HG02642 (cell line): ENCODE measurements around the gene GPR173.

ENCODE experiments used
- ATAC-seq: cut with Tn5 transposase; IDR thresholded peaks from one replicate; pipeline ENCODE4 v1.9.1; 2021; ENCODE audit warnings: mild to moderate bottlenecking; ENCODE audit not compliant: unreplicated experiment, poor library complexity

The GPR173 gene

GRCh38 chrX:53048169-53049126 lies at the start of gene GPR173:
Gene GPR173 (plus strand): TSS chrX:53048789. CDS start chrX:53076622, 27,833 bp downstream.
- ATAC-seq: no peak

GRCh38 chrX:53000447-53001135 lies 48.0 kb upstream of the GPR173 start:
- ATAC-seq: no peak

GRCh38 chrX:53001958-53002357 lies 46.6 kb upstream of the GPR173 start:
- no peak for ATAC-seq

GRCh38 chrX:53003111-53003510 lies 45.5 kb upstream of the GPR173 start:
- ATAC-seq: no peak

- ATAC-seq: no peak
These were observed 44.6 kb upstream of the GPR173 start for GRCh38 chrX:53004038-53004437.

- no peak for ATAC-seq
These were observed 43.8 kb upstream of the GPR173 start for GRCh38 chrX:53004811-53005210.

GRCh38 chrX:53005327-53005726 lies 43.3 kb upstream of the GPR173 start:
- no peak for ATAC-seq

- no peak for ATAC-seq
These were observed 39.6 kb upstream of the GPR173 start for GRCh38 chrX:53009032-53009431.

- ATAC-seq: no peak
These were observed 35.3 kb upstream of the GPR173 start for GRCh38 chrX:53013291-53013690.

GRCh38 chrX:53018627-53019026 lies 30.0 kb upstream of the GPR173 start:
- no peak for ATAC-seq

GRCh38 chrX:53022381-53022780 lies 26.2 kb upstream of the GPR173 start:
- no peak for ATAC-seq

- ATAC-seq: no peak
These were observed 19.9 kb upstream of the GPR173 start for GRCh38 chrX:53028678-53029077.

GRCh38 chrX:53031380-53031779 lies 17.2 kb upstream of the GPR173 start:
- no peak for ATAC-seq

- ATAC-seq: no peak
These were observed 12.4 kb upstream of the GPR173 start for GRCh38 chrX:53036149-53036548.

- ATAC-seq: no peak
These were observed 9.4 kb upstream of the GPR173 start for GRCh38 chrX:53039236-53039635.

GRCh38 chrX:53044995-53045394 lies 3.6 kb upstream of the GPR173 start:
- no peak for ATAC-seq

GRCh38 chrX:53047228-53047627 lies 1.4 kb upstream of the GPR173 start:
- no peak for ATAC-seq

GRCh38 chrX:53049127-53049517 lies 533 bp downstream of the GPR173 start:
- ATAC-seq: no peak

- ATAC-seq: no peak
These were observed 2.3 kb downstream of the GPR173 start for GRCh38 chrX:53050841-53051240.

GRCh38 chrX:53055244-53055849 lies 6.8 kb downstream of the GPR173 start:
- no peak for ATAC-seq

- ATAC-seq: no peak
These were observed 7.7 kb downstream of the GPR173 start for GRCh38 chrX:53056292-53056691.
